Sigmoid colon (tissue), 7 donors: ENCODE measurements around the gene COPG2. TPM values are rescaled to one million over a fixed set of nuclear protein-coding genes. Genes with fewer than 3 reads are reported as not detected.

Experiments used
- DNase-seq: peaks from one replicate; pipeline ENCODE4 v3.0.0-alpha.2; 2019
- H3K27ac ChIP-seq, 4 donors: fragments of 200-600 bp; sonication (generic); one replicate each; pipeline ENCODE4 v1.5.1; 2016 to 2019; ENCODE audit warnings: mild to moderate bottlenecking in 1 of 4
- H3K27me3 ChIP-seq, 3 donors: fragments of 200-600 bp; sonication (generic); one replicate each; pipeline ENCODE4 v1.5.1; 2019; ENCODE audit warnings: mild to moderate bottlenecking in 1 of 3
- H3K36me3 ChIP-seq, 4 donors: fragments of 200-600 bp; sonication (generic); one replicate each; pipeline ENCODE4 v1.5.1; 2016 to 2019
- H3K4me1 ChIP-seq, 4 donors: fragments of 200-600 bp; sonication (generic); one replicate each; pipeline ENCODE4 v1.5.1; 2017 to 2019
- H3K4me3 ChIP-seq, 4 donors: fragments of 200-600 bp; sonication (generic); one replicate each; pipeline ENCODE4 v1.5.1; 2017 to 2019; ENCODE audit warnings: mild to moderate bottlenecking in 2 of 4, moderate library complexity in 1 of 4
- H3K9me3 ChIP-seq, 4 donors: fragments of 200-600 bp in 3 of 4; sonication (generic) in 3 of 4; one replicate each; pipeline versions ENCODE4 v1.5.1 to v1.6.1; 2013 to 2019
- EP300 ChIP-seq, 4 donors: sonication (generic); formaldehyde crosslinking; IDR thresholded peaks; one replicate each; pipeline ENCODE4 v1.6.1; 2017; ENCODE audit warnings: antibody characterized with exemption in 4 of 4
- POLR2A ChIP-seq, 2 donors: fragments of 450-650 bp; IDR thresholded peaks; one replicate each; pipeline ENCODE4 v1.6.1; 2016; ENCODE audit warnings: antibody characterized with exemption in 2 of 2, mild to moderate bottlenecking in 2 of 2, moderate library complexity in 2 of 2
- POLR2AphosphoS5 ChIP-seq, 4 donors: sonication (generic); formaldehyde crosslinking; IDR thresholded peaks; one replicate each; pipeline ENCODE4 v1.6.1; 2017; ENCODE audit warnings: antibody characterized with exemption in 4 of 4
- WGBS, 2 donors: extraction: QIAGEN DNeasy Blood & Tissue Kit; methylation state at CpG; one replicate each; pipeline ENCODE4 v1.1.7; 2013; 5-methylcytosine and 5-hydroxymethylcytosine counted together
- intact Hi-C: fragments of 100-400 bp; cut with DNase I; formaldehyde crosslinking; loops from one replicate; pipeline ENCODE4 v1.15.1; 2023
- polyA plus RNA-seq, 3 donors: library from polyadenylated mRNA; stranded (reverse); fragments of 200-250 nt; gene quantifications; one replicate each; pipeline ENCODE4 v1.2.3, GENCODE V29; 2013
- small RNA-seq, 3 donors: library from RNA; depleted of rRNA; stranded (forward); fragments of <200 nt; gene quantifications; one replicate each; pipeline ENCODE3, GENCODE V24; 2016
- total RNA-seq, 4 donors: library from RNA; depleted of rRNA; stranded (reverse); fragments of >200 nt; gene quantifications; one replicate each; pipeline ENCODE4 v1.1.0, GENCODE V29; 2016
- TF ChIP-seq, protein P1 (sequence below), 4 experiments: fragments of 450-650 bp in 3 of 4; fragments of 200-600 bp in 1 of 4; IDR thresholded peaks; one replicate each; pipeline ENCODE4 v1.5.1; 2016 to 2019; ENCODE audit warnings: antibody characterized with exemption in 4 of 4, mild to moderate bottlenecking in 3 of 4, moderate library complexity in 2 of 4
- donor health status: healthy with polysubstance abuse.
- donor health status: Bipolar disorder and iron deficiency.
- donor health status: healthy.

Gene COPG2
- total and polyA plus RNA-seq, 7 donors: 8.8 to 15.5 (median 12.7) TPM

- H3K27ac ChIP-seq: no peak overlapping the region
- WGBS, 2 donors: 21 to 44% methylated on average over 4 of the region's 4 CpGs
- H3K4me3 ChIP-seq: no peak overlapping the region
- peaks cover 4 to 6% (median 5%) of the 10 kb centered on the region in 4 donors for H3K9me3 ChIP-seq
- H3K36me3 ChIP-seq: no peaks in the 10 kb centered on the region
- DNase-seq: no peak
- no peaks in the 10 kb centered on the region for H3K27me3 ChIP-seq
- no peaks in the 10 kb centered on the region for H3K4me1 ChIP-seq
- TF ChIP-seq, protein P1, sequence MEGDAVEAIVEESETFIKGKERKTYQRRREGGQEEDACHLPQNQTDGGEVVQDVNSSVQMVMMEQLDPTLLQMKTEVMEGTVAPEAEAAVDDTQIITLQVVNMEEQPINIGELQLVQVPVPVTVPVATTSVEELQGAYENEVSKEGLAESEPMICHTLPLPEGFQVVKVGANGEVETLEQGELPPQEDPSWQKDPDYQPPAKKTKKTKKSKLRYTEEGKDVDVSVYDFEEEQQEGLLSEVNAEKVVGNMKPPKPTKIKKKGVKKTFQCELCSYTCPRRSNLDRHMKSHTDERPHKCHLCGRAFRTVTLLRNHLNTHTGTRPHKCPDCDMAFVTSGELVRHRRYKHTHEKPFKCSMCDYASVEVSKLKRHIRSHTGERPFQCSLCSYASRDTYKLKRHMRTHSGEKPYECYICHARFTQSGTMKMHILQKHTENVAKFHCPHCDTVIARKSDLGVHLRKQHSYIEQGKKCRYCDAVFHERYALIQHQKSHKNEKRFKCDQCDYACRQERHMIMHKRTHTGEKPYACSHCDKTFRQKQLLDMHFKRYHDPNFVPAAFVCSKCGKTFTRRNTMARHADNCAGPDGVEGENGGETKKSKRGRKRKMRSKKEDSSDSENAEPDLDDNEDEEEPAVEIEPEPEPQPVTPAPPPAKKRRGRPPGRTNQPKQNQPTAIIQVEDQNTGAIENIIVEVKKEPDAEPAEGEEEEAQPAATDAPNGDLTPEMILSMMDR (IDR thresholded peaks at IDR 0.05): no peak
- TF ChIP-seq POLR2A (IDR thresholded peaks at IDR 0.05) (no peak), EP300 (IDR thresholded peaks at IDR 0.05) (no peak), POLR2AphosphoS5 (IDR thresholded peaks at IDR 0.05) (no peak)
- intact Hi-C loops: no loop called here
Measured at GRCh38 chr7:130463553-130464434, 204.8 kb downstream of the COPG2 start.

DNA sequence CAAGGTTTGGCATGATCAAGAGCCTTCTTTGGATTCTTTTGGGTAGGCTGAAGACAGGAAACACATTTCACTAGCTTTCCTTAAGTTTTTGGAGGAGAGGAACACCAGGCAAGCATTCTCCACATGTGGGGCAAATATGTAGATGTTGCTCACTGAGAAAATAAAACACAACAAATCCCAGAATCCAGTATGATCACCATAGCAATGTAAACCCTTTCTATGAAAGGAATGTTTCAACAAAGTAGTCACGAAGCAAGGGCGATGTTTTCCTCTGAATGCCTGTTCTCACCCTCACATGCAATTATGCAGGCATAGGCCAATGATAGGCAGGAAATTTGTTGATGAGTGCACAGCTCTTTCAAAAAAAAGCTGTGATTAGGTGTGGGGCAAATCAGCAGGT, 207.3 kb downstream of the COPG2 start:
- no peak for DNase-seq
- intact Hi-C loops: no loop called here
- peaks cover 4 to 6% (median 5%) of the 10 kb centered on the region in 4 donors for H3K9me3 ChIP-seq
- no peak overlapping the region for H3K27ac ChIP-seq
- no peak overlapping the region for H3K4me3 ChIP-seq
- H3K4me1 ChIP-seq: no peaks in the 10 kb centered on the region
- no peaks in the 10 kb centered on the region for H3K36me3 ChIP-seq
- 76 to 83% methylated on average over 2 of the region's 2 CpGs for whole genome bisulfite sequencing, 2 donors
- H3K27me3 ChIP-seq: no peaks in the 10 kb centered on the region
- TF ChIP-seq POLR2AphosphoS5 (IDR thresholded peaks at IDR 0.05) (no peak), EP300 (IDR thresholded peaks at IDR 0.05) (no peak), POLR2A (IDR thresholded peaks at IDR 0.05) (no peak)
- TF ChIP-seq, protein P1 (IDR thresholded peaks at IDR 0.05): no peak

DNA sequence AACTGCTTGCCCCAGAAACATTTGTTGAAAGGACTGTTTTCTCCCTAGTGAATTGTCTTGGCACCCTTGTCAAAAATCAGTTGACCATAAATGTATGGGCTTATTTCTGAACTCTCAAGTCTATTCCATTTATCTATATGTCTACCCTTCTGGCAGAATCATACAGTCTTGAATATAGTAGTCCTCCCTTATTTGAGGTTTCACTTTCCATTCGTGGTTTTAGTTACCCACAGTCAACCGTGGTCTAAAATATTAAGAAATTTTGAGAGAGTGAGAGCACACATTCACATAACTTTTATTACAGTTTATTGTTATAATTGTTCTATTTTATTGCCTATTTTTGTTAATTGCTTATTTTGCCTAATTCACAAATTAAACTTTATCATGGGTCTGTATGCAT, 210.3 kb downstream of the COPG2 start:
- 43 to 67% methylated on average over 2 of the region's 2 CpGs for WGBS, 2 donors
- no peaks in the 10 kb centered on the region for H3K36me3 ChIP-seq

More for the DNA sequence above, 210.3 kb downstream of the COPG2 start:
- no peaks in the 10 kb centered on the region for H3K27me3 ChIP-seq
- H3K9me3 ChIP-seq: peaks cover 4 to 6% (median 5%) of the 10 kb centered on the region in 4 donors
- no peak for DNase-seq
- no peak for TF ChIP-seq POLR2AphosphoS5 (IDR thresholded peaks at IDR 0.05)
- TF ChIP-seq, protein P1 (IDR thresholded peaks at IDR 0.05): no peak
- no peak for TF ChIP-seq EP300 (IDR thresholded peaks at IDR 0.05)
- no peak for TF ChIP-seq POLR2A (IDR thresholded peaks at IDR 0.05)
- no peak overlapping the region for H3K4me3 ChIP-seq
- no peaks in the 10 kb centered on the region for H3K4me1 ChIP-seq
- intact Hi-C loops: no loop called here
- no peak overlapping the region for H3K27ac ChIP-seq

Small RNA genes within 50 kb of the gene (small RNA-seq; reads per million reads assigned to genes)
- 0 reads per million in 3 donors for gene MIR335
- 0 reads per million in 3 donors for gene RF02148
- 0 reads per million in 3 donors for gene RF02149
- gene RF02150: 0 reads per million in 3 donors
- gene RNA5SP246: 12.9 to 17.2 (median 16.9) reads per million in 3 donors

Other genes with a start within 250 kb of the COPG2 start
- 10 to 100 TPM in 1 of 4 donors, 1 to 10 TPM in 3; 7.1 to 11.9 (median 7.5) TPM for gene CEP41, start 227.7 kb downstream of the COPG2 start, total RNA-seq
- 1 to 10 TPM; 1.2 to 7.7 (median 2.8) TPM for gene CEP41, start 227.7 kb downstream of the COPG2 start, polyA plus RNA-seq
- gene MEST, start 176.7 kb downstream of the COPG2 start, total RNA-seq: 10 to 100 TPM in 1 of 4 donors, 1 to 10 TPM in 3; 6.0 to 14.1 (median 7.8) TPM
- 10 to 100 TPM in 2 of 3 donors, 1 to 10 TPM in 1; 9.6 to 21.6 (median 10.2) TPM for gene MEST, start 176.7 kb downstream of the COPG2 start, polyA plus RNA-seq
- gene TSGA13, start 17.8 kb upstream of the COPG2 start, total RNA-seq: not detected
- gene TSGA13, start 17.8 kb upstream of the COPG2 start, polyA plus RNA-seq: not detected
- not detected for gene KLF14, start 65.5 kb upstream of the COPG2 start, total RNA-seq
- under 1 TPM in 1 of 3 donors, not detected in 2; 0.03 TPM for gene KLF14, start 65.5 kb upstream of the COPG2 start, polyA plus RNA-seq